Mononuclear cell (primary cell): ENCODE results near the gene TAF1D. TPM values are rescaled to one million over a fixed set of nuclear protein-coding genes. Genes with fewer than 3 reads are reported as not detected.
"Not testable (repeated sequence)": the region's sequence is repeated elsewhere in the genome, so short reads cannot be mapped to it uniquely, and the experiment has no call there.

Source experiments
- H3K27me3 ChIP-seq: 2 replicates; pipeline ENCODE4 v1.6.0; 2011; ENCODE audit warnings: low read length, control low read depth; ENCODE audit not compliant: insufficient read depth
- H3K4me1 ChIP-seq: 2 replicates; pipeline ENCODE4 v1.5.1; 2011; ENCODE audit warnings: mild to moderate bottlenecking, low read length, control low read depth; ENCODE audit not compliant: insufficient read depth
- H3K4me3 ChIP-seq: 2 replicates; pipeline ENCODE4 v1.5.1; 2011; ENCODE audit warnings: mild to moderate bottlenecking, low read length, moderate library complexity
- H3K9me3 ChIP-seq: 2 replicates; pipeline ENCODE4 v1.5.1; 2011; ENCODE audit warnings: low read depth, mild to moderate bottlenecking, control low read depth, low read length
- total RNA-seq: library from RNA; depleted of rRNA; stranded (reverse); fragments of >200 nt; gene quantifications from one replicate; pipeline ENCODE4 v1.2.3, GENCODE V29; 2012

Gene TAF1D
- 229 TPM for total RNA-seq

GRCh38 chr11:93741094-93741881 is at the start of gene TAF1D, which contains the start of gene C11orf54:
TSS of gene TAF1D (minus strand) at chr11:93741495. CDS start at chr11:93739304, 2,191 bp downstream.
TSS of gene C11orf54 (plus strand) at chr11:93741672. CDS start at chr11:93747394, 5,722 bp downstream.
- Histone ChIP-seq H3K9me3 (no peaks in the 10 kb centered on the region), H3K27me3 (no peaks in the 10 kb centered on the region), H3K4me3 (peak within 1 kb of the TSS; percentile 78), H3K4me1 (peaks cover 32% of the 10 kb centered on the region)

GRCh38 chr11:93784935-93785360 is 43.7 kb upstream of the TAF1D start:
- peak overlapping the region; percentile 87 for H3K4me3 ChIP-seq
- peaks cover 24% of the 10 kb centered on the region for H3K4me1 ChIP-seq
- no peaks in the 10 kb centered on the region for H3K27me3 ChIP-seq

GRCh38 chr11:93784145-93784934 is 43.0 kb upstream of the TAF1D start, which contains the start of gene MED17:
TSS of gene MED17 (plus strand) at chr11:93784282. CDS start at chr11:93784514, 232 bp downstream.
- H3K4me1 ChIP-seq: peaks cover 24% of the 10 kb centered on the region
- H3K27me3 ChIP-seq: no peaks in the 10 kb centered on the region
- H3K4me3 ChIP-seq: peak within 1 kb of the TSS; percentile 87
- no peaks in the 10 kb centered on the region for H3K9me3 ChIP-seq

More at GRCh38 chr11:93784935-93785360, 43.7 kb upstream of the TAF1D start:
- no peaks in the 10 kb centered on the region for H3K9me3 ChIP-seq

- H3K4me3 ChIP-seq: peak overlapping the region; percentile 87
- no peaks in the 10 kb centered on the region for H3K27me3 ChIP-seq
- peaks cover 24% of the 10 kb centered on the region for H3K4me1 ChIP-seq
- H3K9me3 ChIP-seq: no peaks in the 10 kb centered on the region
These were observed 42.5 kb upstream of the TAF1D start for GRCh38 chr11:93783765-93784144.

- no peaks in the 10 kb centered on the region for H3K9me3 ChIP-seq
- H3K4me1 ChIP-seq: peaks cover 24% of the 10 kb centered on the region
- H3K4me3 ChIP-seq: peak overlapping the region; percentile 87
- H3K27me3 ChIP-seq: no peaks in the 10 kb centered on the region
These were observed 42.1 kb upstream of the TAF1D start for GRCh38 chr11:93783362-93783761.

GRCh38 chr11:93775289-93775688 is 34.0 kb upstream of the TAF1D start:
- Histone ChIP-seq H3K27me3 (no peaks in the 10 kb centered on the region), H3K4me3 (no peak overlapping the region), H3K9me3 (no peaks in the 10 kb centered on the region), H3K4me1 (peaks cover 3% of the 10 kb centered on the region)

- not testable (repeated sequence) for H3K4me1 ChIP-seq, H3K9me3 ChIP-seq, H3K27me3 ChIP-seq, H3K4me3 ChIP-seq
These were observed 33.3 kb upstream of the TAF1D start for GRCh38 chr11:93774560-93774959.

GRCh38 chr11:93773601-93774200 is 32.4 kb upstream of the TAF1D start:
- no peaks in the 10 kb centered on the region for H3K9me3 ChIP-seq
- H3K4me3 ChIP-seq: no peak overlapping the region
- H3K4me1 ChIP-seq: peaks cover 3% of the 10 kb centered on the region
- H3K27me3 ChIP-seq: no peaks in the 10 kb centered on the region

GRCh38 chr11:93773045-93773477 is 31.8 kb upstream of the TAF1D start:
- Histone ChIP-seq H3K27me3 (no peaks in the 10 kb centered on the region), H3K4me1 (peaks cover 3% of the 10 kb centered on the region), H3K9me3 (no peaks in the 10 kb centered on the region), H3K4me3 (no peak overlapping the region)

- peaks cover 3% of the 10 kb centered on the region for H3K4me1 ChIP-seq
- H3K27me3 ChIP-seq: no peaks in the 10 kb centered on the region
- no peak overlapping the region for H3K4me3 ChIP-seq
- H3K9me3 ChIP-seq: no peaks in the 10 kb centered on the region
These were observed 30.8 kb upstream of the TAF1D start for GRCh38 chr11:93772123-93772522.

GRCh38 chr11:93770160-93770559 is 28.9 kb upstream of the TAF1D start:
- H3K4me1 ChIP-seq: peaks cover 3% of the 10 kb centered on the region
- H3K27me3 ChIP-seq: no peaks in the 10 kb centered on the region
- H3K4me3 ChIP-seq: no peak overlapping the region
- H3K9me3 ChIP-seq: no peaks in the 10 kb centered on the region

- no peaks in the 10 kb centered on the region for H3K9me3 ChIP-seq
- H3K27me3 ChIP-seq: no peaks in the 10 kb centered on the region
- H3K4me3 ChIP-seq: no peak overlapping the region
- H3K4me1 ChIP-seq: no peaks in the 10 kb centered on the region
These were observed 25.7 kb upstream of the TAF1D start for GRCh38 chr11:93767018-93767417.

- H3K4me1 ChIP-seq: no peaks in the 10 kb centered on the region
- no peaks in the 10 kb centered on the region for H3K9me3 ChIP-seq
- H3K27me3 ChIP-seq: no peaks in the 10 kb centered on the region
These were observed 25.2 kb upstream of the TAF1D start for GRCh38 chr11:93766504-93766903.

GRCh38 chr11:93765551-93765950 is 24.3 kb upstream of the TAF1D start:
- H3K9me3 ChIP-seq: no peaks in the 10 kb centered on the region
- no peaks in the 10 kb centered on the region for H3K4me1 ChIP-seq
- no peak overlapping the region for H3K4me3 ChIP-seq
- no peaks in the 10 kb centered on the region for H3K27me3 ChIP-seq

More at GRCh38 chr11:93766504-93766903, 25.2 kb upstream of the TAF1D start:
- no peak overlapping the region for H3K4me3 ChIP-seq

- no peak overlapping the region for H3K4me3 ChIP-seq
- H3K4me1 ChIP-seq: no peaks in the 10 kb centered on the region
- no peaks in the 10 kb centered on the region for H3K27me3 ChIP-seq
- no peaks in the 10 kb centered on the region for H3K9me3 ChIP-seq
These were observed 20.6 kb upstream of the TAF1D start for GRCh38 chr11:93761910-93762309.
